NCI-H1105 treated with DMSO at 0.1 percent for 48 hours (cell line): ENCODE data around the gene ABHD1.
"Not testable (repeated sequence)": the region's sequence is repeated elsewhere in the genome, so short reads cannot be mapped to it uniquely, and the experiment has no call there.

ENCODE experiments used
- DNase-seq: peaks from one replicate; lab custom pipeline; 2025; lab: John Stamatoyannopoulos, UW

ABHD1 gene

GRCh38 chr2:27123302-27124150 lies at the start of gene ABHD1:
ABHD1 (plus strand) TSS chr2:27123815; CDS start chr2:27123949, 134 bp downstream.
- peak; percentile 20 for DNase-seq

- DNase-seq = peak; percentile 19
Observed at GRCh38 chr2:27074738-27075565, 48.7 kb upstream of the ABHD1 start.

- DNase-seq = not testable (repeated sequence)
Observed at GRCh38 chr2:27075566-27075871, 48.1 kb upstream of the ABHD1 start.

- no peak for DNase-seq
Observed at GRCh38 chr2:27076323-27076722, 47.3 kb upstream of the ABHD1 start.

GRCh38 chr2:27077231-27077630 lies 46.4 kb upstream of the ABHD1 start:
- DNase-seq = no peak

- DNase-seq = no peak
Observed at GRCh38 chr2:27078267-27079194, 45.1 kb upstream of the ABHD1 start, which contains the start of gene EMILIN1. EMILIN1 (plus strand) TSS chr2:27078615; CDS start chr2:27079066, 451 bp downstream.

GRCh38 chr2:27079233-27080139 lies 44.1 kb upstream of the ABHD1 start:
- DNase-seq = no peak

- DNase-seq = no peak
Observed at GRCh38 chr2:27080140-27080469, 43.5 kb upstream of the ABHD1 start.

- DNase-seq = no peak
Observed at GRCh38 chr2:27080603-27080936, 43.0 kb upstream of the ABHD1 start.

GRCh38 chr2:27081984-27082772 lies 41.4 kb upstream of the ABHD1 start:
- DNase-seq = no peak

- DNase-seq = no peak
Observed at GRCh38 chr2:27082773-27083409, 40.7 kb upstream of the ABHD1 start.

- DNase-seq = no peak
Observed at GRCh38 chr2:27083410-27084296, 40.0 kb upstream of the ABHD1 start.

- DNase-seq = no peak
Observed at GRCh38 chr2:27084297-27085061, 39.1 kb upstream of the ABHD1 start.

GRCh38 chr2:27085062-27085672 lies 38.4 kb upstream of the ABHD1 start:
- no peak for DNase-seq

- DNase-seq = peak; percentile 37
Observed at GRCh38 chr2:27085673-27086089, 37.9 kb upstream of the ABHD1 start.

GRCh38 chr2:27086090-27086723 lies 37.4 kb upstream of the ABHD1 start:
- peak; percentile 88 for DNase-seq
